SK-N-MC (cell line): ENCODE data around the gene CCHCR1.

ENCODE experiments used
- DNase-seq: peaks from one replicate; pipeline ENCODE4 v3.0.0-alpha.2; 2011; ENCODE audit warnings: low read depth, low spot score
- H3K27ac ChIP-seq: fragments of 200-600 bp; sonication (generic); 2 replicates; pipeline ENCODE4 v1.5.1; 2016; ENCODE audit warnings: mixed run types
- H3K36me3 ChIP-seq: fragments of 200-600 bp; sonication (generic); 2 replicates; pipeline ENCODE4 v1.6.1; 2017; ENCODE audit warnings: antibody characterized with exemption, low read length, mixed read lengths; ENCODE audit not compliant: insufficient read depth
- H3K4me3 ChIP-seq: fragments of 200-600 bp; sonication (generic); 2 replicates; pipeline ENCODE4 v1.5.1; 2016
- H3K9ac ChIP-seq: fragments of 200-600 bp; sonication (generic); 2 replicates; pipeline ENCODE4 v1.8.0; 2017; ENCODE audit warnings: mixed run types, mixed read lengths; ENCODE audit not compliant: insufficient read length
- H3K9me3 ChIP-seq: fragments of 200-600 bp; sonication (generic); 2 replicates; pipeline ENCODE4 v1.6.1; 2017; ENCODE audit warnings: low read depth, mild to moderate bottlenecking, antibody characterized with exemption, low read length, moderate library complexity, mixed read lengths
- EZH2 ChIP-seq: fragments of 200-600 bp; sonication (generic); IDR thresholded peaks from one replicate; pipeline ENCODE4 v1.6.1; 2017; ENCODE audit warnings: antibody characterized with exemption
- FOXP2 ChIP-seq: optimal IDR thresholded peaks from 2 replicates; pipeline ENCODE3; 2011; ENCODE audit warnings: mild to moderate bottlenecking, moderate library complexity; ENCODE audit not compliant: insufficient read depth; ENCODE audit errors: extremely low read length, control extremely low read depth
- POLR2AphosphoS5 ChIP-seq: IDR thresholded peaks from 2 replicates; pipeline ENCODE4 v1.6.1; 2012; ENCODE audit warnings: mild to moderate bottlenecking, low read depth, low read length, borderline replicate concordance

Gene CCHCR1

DNA sequence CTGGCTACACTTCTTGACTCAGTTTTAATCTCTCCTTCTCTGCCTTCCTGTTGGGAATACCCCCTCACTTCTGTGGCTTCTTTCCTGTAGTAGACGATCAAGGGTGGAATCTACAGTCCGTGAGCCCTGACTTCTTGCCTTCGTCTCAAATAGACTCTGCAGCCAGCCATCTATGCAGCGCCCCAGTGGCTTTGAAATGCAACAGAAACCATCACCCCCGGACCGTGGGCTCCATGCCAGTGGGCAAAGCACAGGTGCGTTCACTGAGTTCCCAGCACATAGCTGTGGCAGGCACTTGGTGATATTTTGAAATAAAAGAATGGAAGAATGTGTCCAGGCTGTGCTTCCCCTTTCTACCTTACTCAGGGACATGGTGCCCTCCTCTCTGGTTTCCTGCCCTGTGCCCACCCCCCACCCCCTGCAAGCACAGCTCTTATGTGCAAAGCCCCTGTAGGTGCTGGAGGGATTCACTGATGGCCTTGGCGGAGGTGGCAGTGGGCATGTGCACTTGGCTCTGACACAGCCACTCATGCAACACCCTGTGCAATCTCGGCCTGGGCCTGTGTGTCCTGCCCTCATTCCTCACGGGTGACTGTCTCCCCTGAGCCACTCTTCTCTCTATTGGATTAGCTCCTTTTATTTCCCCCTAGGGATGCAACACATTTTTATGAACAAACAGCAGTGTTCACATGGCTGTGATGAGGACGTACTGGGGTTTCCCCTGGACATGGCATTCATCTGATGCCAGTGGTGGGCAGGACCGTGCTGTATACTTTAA lies 31.8 kb downstream of the CCHCR1 start:
- Histone ChIP-seq H3K9ac (no peak overlapping the region), H3K27ac (no peak overlapping the region), H3K36me3 (no peaks in the 10 kb centered on the region), H3K9me3 (no peaks in the 10 kb centered on the region), H3K4me3 (no peak overlapping the region)
- DNase-seq, result no peak
- TF ChIP-seq EZH2, result no peak
- TF ChIP-seq POLR2AphosphoS5, result no peak
- no peak for TF ChIP-seq FOXP2

DNA sequence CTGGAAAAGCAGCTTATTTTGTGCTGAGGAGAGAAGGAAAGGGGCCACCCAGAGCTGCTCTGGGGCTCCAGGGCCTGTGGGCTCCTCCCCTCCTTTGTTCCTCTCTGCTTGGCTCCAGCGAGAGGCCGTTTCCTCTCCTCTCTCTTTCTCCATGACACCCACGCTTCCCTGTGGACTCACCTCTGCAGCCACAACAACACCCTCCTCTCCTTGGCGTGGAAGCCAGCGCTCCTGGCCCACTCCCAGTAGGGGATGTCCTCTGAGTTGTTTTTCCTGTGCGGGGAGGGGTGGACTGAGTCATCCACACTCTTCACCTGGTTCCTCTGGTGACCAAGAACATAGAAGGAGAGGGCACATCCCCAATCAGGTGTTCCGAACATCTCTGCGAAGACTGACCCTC lies 32.4 kb downstream of the CCHCR1 start:
- Histone ChIP-seq H3K9ac (no peak overlapping the region), H3K27ac (no peak overlapping the region)
- no peak for DNase-seq

GRCh38 chr6:31122791-31123706 lies 34.6 kb downstream of the CCHCR1 start:
- H3K9me3 ChIP-seq, result no peaks in the 10 kb centered on the region
- no peak overlapping the region for H3K9ac ChIP-seq
- TF ChIP-seq POLR2AphosphoS5 (no peak), EZH2 (no peak), FOXP2 (no peak)
- no peaks in the 10 kb centered on the region for H3K36me3 ChIP-seq
- no peak for DNase-seq
- no peak overlapping the region for H3K27ac ChIP-seq
- no peak overlapping the region for H3K4me3 ChIP-seq

More for the DNA sequence above, 32.4 kb downstream of the CCHCR1 start:
- no peak overlapping the region for H3K4me3 ChIP-seq
- no peaks in the 10 kb centered on the region for H3K9me3 ChIP-seq
- no peak for TF ChIP-seq FOXP2
- no peak for TF ChIP-seq EZH2
- TF ChIP-seq POLR2AphosphoS5, result no peak
- H3K36me3 ChIP-seq, result no peaks in the 10 kb centered on the region

- H3K9ac ChIP-seq, result no peak overlapping the region
- TF ChIP-seq EZH2 (no peak), POLR2AphosphoS5 (no peak), FOXP2 (no peak)
- DNase-seq, result no peak
Measured at GRCh38 chr6:31121131-31121790, 36.3 kb downstream of the CCHCR1 start.

GRCh38 chr6:31120151-31120915 lies 37.3 kb downstream of the CCHCR1 start, which contains the start of gene CDSN:
TSS of gene CDSN (minus strand) at chr6:31120446. CDS start at chr6:31120419, 27 bp downstream.
- Histone ChIP-seq H3K9ac (no peak within 1 kb of the TSS), H3K27ac (no peak within 1 kb of the TSS), H3K36me3 (no peaks in the 10 kb centered on the region), H3K4me3 (no peak within 1 kb of the TSS), H3K9me3 (no peaks in the 10 kb centered on the region)
- DNase-seq, result no peak
- TF ChIP-seq FOXP2 (no peak), EZH2 (no peak), POLR2AphosphoS5 (no peak)

More at GRCh38 chr6:31121131-31121790, 36.3 kb downstream of the CCHCR1 start:
- Histone ChIP-seq H3K36me3 (no peaks in the 10 kb centered on the region), H3K4me3 (no peak overlapping the region), H3K9me3 (no peaks in the 10 kb centered on the region), H3K27ac (no peak overlapping the region)

GRCh38 chr6:31118178-31118577 lies 39.4 kb downstream of the CCHCR1 start:
- no peak overlapping the region for H3K4me3 ChIP-seq
- H3K27ac ChIP-seq, result no peak overlapping the region
- no peaks in the 10 kb centered on the region for H3K36me3 ChIP-seq
- no peak for DNase-seq
- H3K9me3 ChIP-seq, result no peaks in the 10 kb centered on the region
- TF ChIP-seq EZH2 (no peak), FOXP2 (no peak), POLR2AphosphoS5 (no peak)
- no peak overlapping the region for H3K9ac ChIP-seq

DNA sequence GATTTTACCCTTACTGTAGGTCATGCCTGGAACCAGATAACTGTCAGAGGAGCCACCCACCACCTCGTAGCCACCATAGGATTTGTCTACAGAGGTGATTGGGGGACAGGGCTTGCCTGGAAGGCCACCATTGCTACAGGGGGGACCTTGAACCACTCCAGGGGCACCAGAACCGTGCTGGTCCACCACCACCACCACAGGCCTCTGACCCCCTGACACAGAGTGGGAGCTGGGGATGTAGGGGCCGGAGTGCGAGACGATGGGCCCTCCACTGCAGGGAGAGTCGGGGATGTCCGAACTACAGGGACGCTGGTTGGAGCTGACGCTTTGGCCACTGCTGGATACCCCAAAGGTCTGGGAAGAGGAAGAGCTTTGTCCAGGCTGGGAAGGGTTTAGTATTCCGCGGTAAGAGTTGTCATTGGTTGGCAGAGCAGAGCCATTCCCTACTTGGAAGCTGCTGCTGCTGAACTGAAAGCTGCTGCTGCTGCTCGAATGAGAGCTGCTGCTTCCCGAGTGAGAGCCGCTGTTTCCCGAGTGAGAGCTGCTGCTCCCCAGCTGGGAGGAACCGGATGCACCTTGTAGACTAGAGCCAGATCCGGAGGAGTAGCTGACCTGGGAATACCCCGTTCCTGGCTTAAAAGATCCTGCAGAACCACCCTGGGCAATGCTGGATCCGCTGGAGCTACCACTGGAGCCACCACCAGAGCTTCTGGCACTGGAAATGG lies 40.8 kb downstream of the CCHCR1 start:
- Histone ChIP-seq H3K4me3 (no peak overlapping the region), H3K9ac (no peak overlapping the region), H3K36me3 (no peaks in the 10 kb centered on the region), H3K27ac (no peak overlapping the region), H3K9me3 (no peaks in the 10 kb centered on the region)
- TF ChIP-seq EZH2 (no peak), POLR2AphosphoS5 (no peak), FOXP2 (no peak)
- DNase-seq, result no peak
